NCI-H526 treated with DMSO at 0.1 percent for 48 hours (cell line): ENCODE measurements around the gene ASAH2B.

ENCODE experiments used
- DNase-seq: peaks from one replicate; lab custom pipeline; 2025; lab: John Stamatoyannopoulos, UW

Gene ASAH2B

DNA sequence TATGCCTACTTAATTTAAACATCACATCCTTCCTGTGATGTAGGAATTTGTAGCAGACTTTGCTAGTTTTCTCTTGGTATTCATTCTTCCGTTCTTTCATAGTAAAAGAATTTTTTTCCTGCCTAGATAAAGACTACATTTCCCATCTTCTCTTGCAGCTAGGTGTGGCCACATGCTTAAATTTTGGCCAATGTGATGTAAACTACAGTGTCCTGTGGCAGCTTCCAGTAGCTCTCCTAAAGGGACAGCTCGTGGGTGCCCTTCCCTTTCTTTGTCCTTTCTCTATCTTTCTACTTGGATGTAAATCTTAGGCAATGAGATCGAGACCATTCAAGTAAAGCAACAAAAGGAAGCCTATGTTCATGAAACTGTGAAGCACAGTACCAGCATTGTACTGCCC, 58.6 kb downstream of the ASAH2B start:
- DNase-seq: no peak

DNA sequence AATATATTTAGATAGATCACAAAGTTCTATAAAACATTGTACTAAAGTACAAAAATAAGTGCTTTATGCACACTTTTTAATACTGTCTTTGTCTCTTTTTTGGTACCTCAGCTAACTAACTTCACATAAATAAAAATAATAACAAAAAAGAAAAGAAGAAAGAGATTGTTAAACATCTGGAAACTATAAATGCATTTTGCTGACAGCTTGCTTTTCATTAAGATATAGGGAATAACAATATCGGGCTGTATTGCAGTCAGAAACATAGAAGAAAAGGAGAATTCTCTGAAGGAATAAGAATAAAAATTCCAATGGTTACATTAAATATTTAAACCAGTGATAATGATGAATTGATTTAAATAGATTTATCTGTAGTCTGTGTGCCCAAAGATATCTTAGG, 59.9 kb downstream of the ASAH2B start:
- no peak for DNase-seq

DNA sequence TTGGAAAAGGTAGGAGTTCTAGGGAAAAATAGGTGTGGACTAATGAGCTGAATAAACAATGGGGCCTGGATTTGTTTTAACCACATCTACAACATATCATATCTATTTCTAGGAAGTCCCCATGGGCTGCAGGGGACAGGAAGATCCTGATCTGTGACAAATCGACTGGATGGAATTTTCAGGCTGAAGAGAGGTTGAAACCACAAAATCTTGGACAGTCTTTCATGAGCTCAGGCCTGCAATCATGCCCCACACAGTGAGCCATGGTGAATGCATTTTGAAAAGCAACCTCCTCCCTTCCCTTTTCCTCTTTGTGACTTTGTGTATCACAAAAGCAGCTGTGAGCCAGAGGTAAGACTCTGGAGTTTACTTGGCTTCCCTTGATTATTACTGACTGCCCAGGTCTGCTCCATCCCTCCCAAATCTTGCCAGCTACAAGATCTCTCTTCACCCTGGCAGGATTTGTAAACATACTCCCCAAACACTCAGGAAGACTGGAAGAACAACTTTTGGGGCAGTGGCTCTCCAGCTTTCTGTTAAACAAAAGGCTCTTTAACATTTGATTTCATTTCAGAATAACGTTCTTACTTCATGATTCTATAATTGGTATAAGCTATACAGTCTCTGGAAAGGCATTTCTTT, 66.4 kb downstream of the ASAH2B start:
- DNase-seq: no peak

DNA sequence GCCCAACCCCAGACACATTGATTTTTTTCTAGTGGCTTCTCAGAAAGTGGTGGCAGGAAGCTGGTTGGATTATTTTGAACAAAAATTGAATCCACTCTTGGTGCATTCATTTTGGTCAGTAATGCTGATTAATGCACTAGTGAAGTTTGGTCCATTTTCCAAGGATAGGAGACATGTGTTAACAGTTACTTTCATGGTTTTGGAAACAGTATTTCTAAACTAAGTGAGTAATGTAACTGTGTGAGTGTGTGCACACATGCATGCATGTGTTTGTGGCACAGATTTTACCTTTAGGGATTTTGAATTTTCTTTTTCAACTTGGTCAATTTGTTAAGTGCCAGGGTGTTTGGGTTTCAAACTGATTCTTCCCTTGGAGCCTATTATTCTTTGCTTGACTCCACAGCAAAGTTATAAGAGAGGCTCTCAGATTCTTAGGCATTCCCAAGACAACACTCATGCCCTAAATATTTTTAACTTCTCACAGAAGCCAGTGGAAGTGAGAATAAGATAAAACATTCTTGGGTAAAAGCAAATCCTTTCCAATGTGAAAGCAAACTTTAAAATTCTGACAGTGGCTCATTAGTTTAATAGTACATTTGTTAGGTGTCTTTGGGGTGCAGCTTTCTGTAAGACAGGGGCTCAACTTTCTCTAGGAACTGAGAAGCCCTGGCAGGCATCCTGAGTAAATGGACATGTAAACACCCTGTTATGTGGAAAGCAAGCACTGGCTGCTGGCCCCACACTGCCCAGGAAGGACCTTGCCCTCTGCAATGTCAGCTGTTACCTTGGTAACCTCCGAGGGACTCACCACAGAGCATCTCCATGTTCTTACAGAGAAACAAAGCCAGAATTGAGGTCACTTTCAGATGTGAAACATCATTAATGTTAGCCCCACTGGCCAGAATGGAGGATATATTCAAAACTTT, 68.4 kb downstream of the ASAH2B start:
- DNase-seq: no peak
